Vagina (tissue), 2 donors: ENCODE measurements around the gene TMEM232. TPM values are rescaled to one million over a fixed set of nuclear protein-coding genes. Genes with fewer than 3 reads are reported as not detected.

ENCODE experiments used
- DNase-seq, 2 donors: peaks; one replicate each; pipeline ENCODE4 v3.0.0-alpha.2; 2017; ENCODE audit errors: extremely low spot score in 2 of 2
- H3K27ac ChIP-seq: fragments of 200-600 bp; sonication (generic); one replicate; pipeline ENCODE4 v1.5.1; 2019
- H3K27me3 ChIP-seq: fragments of 200-600 bp; sonication (generic); one replicate; pipeline ENCODE4 v1.5.1; 2019
- H3K36me3 ChIP-seq, 2 donors: fragments of 200-600 bp; sonication (generic); one replicate each; pipeline ENCODE4 v1.5.1; 2017 to 2019
- H3K4me1 ChIP-seq: fragments of 200-600 bp; sonication (generic); one replicate; pipeline ENCODE4 v1.5.1; 2019
- H3K4me3 ChIP-seq, 2 donors: fragments of 200-600 bp; sonication (generic); 1 replicate in 1 of 2; 2 replicates in 1 of 2; pipeline ENCODE4 v1.5.1; 2016 to 2019
- H3K9me3 ChIP-seq: fragments of 200-600 bp; sonication (generic); one replicate; pipeline ENCODE4 v1.5.1; 2019
- POLR2A ChIP-seq, 2 donors: fragments of 450-650 bp; IDR thresholded peaks; one replicate each; pipeline ENCODE4 v1.6.1; 2017; ENCODE audit warnings: antibody characterized with exemption in 2 of 2, mild to moderate bottlenecking in 2 of 2, moderate library complexity in 2 of 2
- POLR2AphosphoS5 ChIP-seq, 2 donors: sonication (generic); formaldehyde crosslinking; IDR thresholded peaks; one replicate each; pipeline ENCODE4 v1.9.0; 2017; ENCODE audit warnings: antibody characterized with exemption in 2 of 2, mild to moderate bottlenecking in 2 of 2, low read depth in 1 of 2; ENCODE audit not compliant: insufficient read depth in 1 of 2
- intact Hi-C: fragments of 100-400 bp; cut with DNase I; formaldehyde crosslinking; loops from one replicate; pipeline ENCODE4 v1.15.1; 2023
- total RNA-seq: library from RNA; depleted of rRNA; stranded (reverse); fragments of >200 nt; gene quantifications from one replicate; pipeline ENCODE4 v1.2.3, GENCODE V29; 2016
- TF ChIP-seq, protein P1 (sequence below), 3 experiments: fragments of 450-650 bp in 2 of 3; fragments of 200-600 bp in 1 of 3; sonication (generic) in 1 of 3; IDR thresholded peaks; one replicate each; pipeline ENCODE4 v1.5.1; 2017 to 2019; ENCODE audit warnings: antibody characterized with exemption in 3 of 3, mild to moderate bottlenecking in 2 of 3, moderate library complexity in 2 of 3

TMEM232 gene
- total RNA-seq, 1 donor from 2014 or later = 4.2 TPM

DNA sequence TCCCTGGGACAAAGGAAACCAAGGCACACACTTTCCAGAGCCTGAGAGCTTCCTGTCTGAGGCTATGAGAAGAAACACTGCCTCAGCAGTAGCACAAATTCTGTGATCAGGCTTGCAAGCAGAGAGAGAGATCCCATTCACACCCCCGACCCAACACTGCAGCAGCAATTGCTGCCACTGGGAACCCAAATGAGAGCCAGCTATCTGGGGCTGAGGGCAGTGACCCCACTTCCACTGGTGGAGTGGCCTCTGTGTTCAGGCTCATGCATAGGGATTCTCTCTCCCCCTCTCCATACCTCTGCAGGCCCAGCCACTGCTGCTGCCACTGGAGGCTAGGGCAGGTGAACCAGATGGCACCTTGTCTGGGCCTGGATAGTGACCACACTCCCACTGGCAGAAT is 95.2 kb downstream of the TMEM232 start:
- no peak overlapping the region for H3K4me3 ChIP-seq
- H3K27me3 ChIP-seq = no peaks in the 10 kb centered on the region
- H3K27ac ChIP-seq = no peak overlapping the region
- no peaks in the 10 kb centered on the region for H3K4me1 ChIP-seq
- TF ChIP-seq, protein P1, sequence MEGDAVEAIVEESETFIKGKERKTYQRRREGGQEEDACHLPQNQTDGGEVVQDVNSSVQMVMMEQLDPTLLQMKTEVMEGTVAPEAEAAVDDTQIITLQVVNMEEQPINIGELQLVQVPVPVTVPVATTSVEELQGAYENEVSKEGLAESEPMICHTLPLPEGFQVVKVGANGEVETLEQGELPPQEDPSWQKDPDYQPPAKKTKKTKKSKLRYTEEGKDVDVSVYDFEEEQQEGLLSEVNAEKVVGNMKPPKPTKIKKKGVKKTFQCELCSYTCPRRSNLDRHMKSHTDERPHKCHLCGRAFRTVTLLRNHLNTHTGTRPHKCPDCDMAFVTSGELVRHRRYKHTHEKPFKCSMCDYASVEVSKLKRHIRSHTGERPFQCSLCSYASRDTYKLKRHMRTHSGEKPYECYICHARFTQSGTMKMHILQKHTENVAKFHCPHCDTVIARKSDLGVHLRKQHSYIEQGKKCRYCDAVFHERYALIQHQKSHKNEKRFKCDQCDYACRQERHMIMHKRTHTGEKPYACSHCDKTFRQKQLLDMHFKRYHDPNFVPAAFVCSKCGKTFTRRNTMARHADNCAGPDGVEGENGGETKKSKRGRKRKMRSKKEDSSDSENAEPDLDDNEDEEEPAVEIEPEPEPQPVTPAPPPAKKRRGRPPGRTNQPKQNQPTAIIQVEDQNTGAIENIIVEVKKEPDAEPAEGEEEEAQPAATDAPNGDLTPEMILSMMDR (IDR thresholded peaks at IDR 0.05) = no peak
- TF ChIP-seq POLR2A (IDR thresholded peaks at IDR 0.05) (no peak), POLR2AphosphoS5 (IDR thresholded peaks at IDR 0.05; ENCODE audit: insufficient read depth in 1 of 2, low read depth in 1 of 2) (no peak)
- no peak for DNase-seq
- H3K9me3 ChIP-seq = no peaks in the 10 kb centered on the region
- no peaks in the 10 kb centered on the region for H3K36me3 ChIP-seq
- intact Hi-C loops = no loop called here

DNA sequence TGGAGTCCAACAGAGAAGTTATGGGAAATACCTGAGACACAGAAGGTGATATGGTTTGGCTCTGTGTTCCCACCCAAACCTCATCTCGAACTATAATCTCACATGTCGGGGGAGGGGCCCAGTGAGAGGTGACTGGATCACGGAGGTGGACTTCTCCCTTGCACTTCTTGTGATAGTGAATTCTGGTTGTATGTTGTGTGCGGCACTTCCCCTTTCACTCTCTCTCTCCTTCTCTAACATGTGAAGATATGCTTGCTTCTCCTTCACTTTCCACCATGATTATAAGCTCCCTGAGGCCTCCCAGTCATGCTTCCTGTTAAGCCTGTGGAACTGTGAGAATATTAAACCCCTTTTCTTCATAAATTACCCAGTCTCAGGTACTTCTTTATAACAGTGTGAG is 96.1 kb downstream of the TMEM232 start:
- intact Hi-C loops = no loop called here
- no peak for DNase-seq
- H3K27me3 ChIP-seq = no peaks in the 10 kb centered on the region
- no peak overlapping the region for H3K4me3 ChIP-seq
- no peak overlapping the region for H3K27ac ChIP-seq
- no peaks in the 10 kb centered on the region for H3K36me3 ChIP-seq
- H3K4me1 ChIP-seq = no peaks in the 10 kb centered on the region
- TF ChIP-seq, protein P1 (IDR thresholded peaks at IDR 0.05) = no peak
- no peak for TF ChIP-seq POLR2AphosphoS5 (IDR thresholded peaks at IDR 0.05; ENCODE audit: insufficient read depth in 1 of 2, low read depth in 1 of 2)
- no peak for TF ChIP-seq POLR2A (IDR thresholded peaks at IDR 0.05)
- H3K9me3 ChIP-seq = no peaks in the 10 kb centered on the region

DNA sequence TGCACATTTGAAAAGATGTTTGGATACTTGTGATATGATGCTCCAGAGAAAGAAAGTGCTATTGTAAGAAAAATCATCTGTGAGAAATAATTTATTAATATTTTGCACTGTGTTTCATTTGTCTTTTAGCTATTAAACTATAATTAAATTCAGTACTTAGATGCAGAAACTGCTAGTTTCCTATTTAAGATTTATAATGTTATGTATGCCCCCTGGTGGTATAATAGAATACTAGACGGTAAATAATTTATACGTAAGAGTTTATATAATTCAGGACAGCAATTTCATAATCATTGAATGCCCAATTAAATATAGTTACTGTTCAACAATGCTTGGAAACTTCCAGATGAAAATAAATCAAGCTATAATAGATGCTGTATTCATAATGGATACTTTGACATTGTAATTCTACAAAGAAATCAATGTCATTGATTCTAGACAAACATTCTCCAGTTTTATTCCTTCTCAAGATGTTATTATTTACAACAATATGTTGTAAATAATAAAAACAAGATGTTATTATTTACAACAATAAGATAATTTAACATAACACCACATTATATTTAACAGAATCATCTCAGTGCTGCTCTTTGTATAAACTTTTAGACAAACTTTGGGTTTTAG is 101.0 kb downstream of the TMEM232 start:
- TF ChIP-seq POLR2AphosphoS5 (IDR thresholded peaks at IDR 0.05; ENCODE audit: insufficient read depth in 1 of 2, low read depth in 1 of 2) = no peak
- no peak for TF ChIP-seq POLR2A (IDR thresholded peaks at IDR 0.05)
- TF ChIP-seq, protein P1 (IDR thresholded peaks at IDR 0.05) = peak in 1 of 3 experiments; percentile 18
- no peak overlapping the region for H3K27ac ChIP-seq
- H3K9me3 ChIP-seq = no peaks in the 10 kb centered on the region
- no peaks in the 10 kb centered on the region for H3K27me3 ChIP-seq
- DNase-seq = no peak
- intact Hi-C loops = no loop called here
- H3K4me1 ChIP-seq = no peaks in the 10 kb centered on the region
- no peak overlapping the region for H3K4me3 ChIP-seq
- no peaks in the 10 kb centered on the region for H3K36me3 ChIP-seq

DNA sequence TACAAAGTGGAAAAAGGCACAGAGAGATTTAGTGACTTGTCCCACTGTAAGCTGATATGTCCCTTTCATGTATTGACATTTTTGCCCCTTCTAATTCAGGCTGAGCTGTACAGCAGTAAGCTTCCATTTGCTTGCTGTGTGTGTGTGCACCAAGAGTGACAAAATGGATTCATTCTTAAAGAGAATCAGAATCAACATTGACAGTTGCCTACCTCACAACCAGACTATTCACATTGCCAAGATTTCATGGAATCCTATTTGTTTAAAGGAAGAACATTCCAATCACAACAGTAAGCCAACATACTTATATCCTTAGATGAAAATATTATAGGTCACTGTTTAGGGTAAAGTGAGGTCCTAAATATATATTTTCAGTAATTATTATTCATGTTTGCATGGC is 102.6 kb downstream of the TMEM232 start:
- H3K36me3 ChIP-seq = no peaks in the 10 kb centered on the region
- no peaks in the 10 kb centered on the region for H3K9me3 ChIP-seq
- DNase-seq = no peak
- intact Hi-C loops = no loop called here
- H3K27me3 ChIP-seq = no peaks in the 10 kb centered on the region
- H3K4me3 ChIP-seq = no peak overlapping the region
- H3K27ac ChIP-seq = no peak overlapping the region
- TF ChIP-seq, protein P1 (IDR thresholded peaks at IDR 0.05) = no peak
- TF ChIP-seq POLR2A (IDR thresholded peaks at IDR 0.05) (no peak), POLR2AphosphoS5 (IDR thresholded peaks at IDR 0.05; ENCODE audit: insufficient read depth in 1 of 2, low read depth in 1 of 2) (no peak)
- no peaks in the 10 kb centered on the region for H3K4me1 ChIP-seq

DNA sequence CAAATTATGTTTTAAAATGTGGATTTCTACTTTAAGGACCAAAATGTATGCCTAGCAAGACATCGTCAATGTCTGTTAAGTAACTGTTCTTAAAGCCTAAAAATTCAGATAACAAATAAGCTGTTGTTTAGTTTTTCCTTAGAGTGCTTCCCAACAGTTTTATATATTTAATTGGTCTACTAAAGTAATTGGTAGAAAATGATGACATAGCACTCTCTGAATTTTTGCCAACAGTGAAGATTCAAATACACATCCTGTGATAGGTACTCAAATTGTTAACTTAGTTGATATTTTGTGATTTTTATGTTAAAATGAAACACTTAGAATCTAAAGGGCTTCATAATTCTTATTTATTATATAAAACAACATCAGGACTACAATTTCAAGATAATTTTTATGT is 107.5 kb downstream of the TMEM232 start:
- H3K27me3 ChIP-seq = no peaks in the 10 kb centered on the region
- H3K27ac ChIP-seq = no peak overlapping the region
- DNase-seq = no peak
- intact Hi-C loops = no loop called here
- H3K4me1 ChIP-seq = no peaks in the 10 kb centered on the region
- no peaks in the 10 kb centered on the region for H3K9me3 ChIP-seq
- TF ChIP-seq, protein P1 (IDR thresholded peaks at IDR 0.05) = no peak
- no peak for TF ChIP-seq POLR2A (IDR thresholded peaks at IDR 0.05)
- no peak for TF ChIP-seq POLR2AphosphoS5 (IDR thresholded peaks at IDR 0.05; ENCODE audit: insufficient read depth in 1 of 2, low read depth in 1 of 2)
- H3K36me3 ChIP-seq = no peaks in the 10 kb centered on the region
- no peak overlapping the region for H3K4me3 ChIP-seq
